Spleen (tissue), 7 donors: ENCODE measurements around the gene PLEKHA5.

Experiments
- POLR2A ChIP-seq, 3 donors: fragments of 450-650 bp; IDR thresholded peaks; one replicate each; pipeline ENCODE4 v1.5.1; 2017; ENCODE audit warnings: antibody characterized with exemption in 3 of 3, mild to moderate bottlenecking in 1 of 3
- POLR2AphosphoS5 ChIP-seq, 3 donors: sonication (generic); formaldehyde crosslinking; IDR thresholded peaks; one replicate each; pipeline ENCODE4 v1.5.1; 2017; ENCODE audit warnings: antibody characterized with exemption in 3 of 3
- TF ChIP-seq, protein P1 (sequence below), 11 experiments: fragments of 200-600 bp in 7 of 11; fragments of 450-650 bp in 4 of 11; sonication (generic) in 4 of 11; IDR thresholded peaks in 8 of 11; conservative IDR thresholded peaks in 3 of 11; 1 replicate in 7 of 11; 2 replicates in 4 of 11; pipeline versions ENCODE4 v1.4.0 to v1.8.0; 2016 to 2021; ENCODE audit warnings: antibody characterized with exemption in 11 of 11, inconsistent platforms in 4 of 11, mild to moderate bottlenecking in 1 of 11
- donor health status: DM: no; HTN: no; CAD: no; lungs with moderate emphysema.
- donor health status: DM: no; HTN: no; CAD: no.
- donor health status: DM: no; HTN: no; CAD: no.

DNA sequence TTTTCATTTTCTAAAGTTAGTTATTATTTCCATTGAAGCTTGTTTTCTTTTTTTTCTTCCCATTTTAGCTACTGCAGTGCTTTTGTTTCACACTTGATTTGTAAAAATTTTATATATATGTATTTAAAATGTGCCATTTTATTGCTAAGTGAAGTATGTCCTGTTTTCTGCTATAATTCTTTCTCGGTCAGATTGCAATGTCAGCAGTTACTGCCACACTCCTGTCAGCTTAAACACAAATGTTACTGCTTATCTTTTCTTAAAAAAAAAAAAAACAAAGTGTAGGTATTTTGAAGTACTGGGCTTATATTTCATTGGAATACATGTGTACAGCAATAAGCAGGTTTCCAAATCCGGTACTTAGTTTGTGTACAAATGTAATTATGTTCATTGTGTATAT lies 246.4 kb downstream of the PLEKHA5 start:
- TF ChIP-seq POLR2A (IDR thresholded peaks at IDR 0.05): no peak
- TF ChIP-seq, protein P1, sequence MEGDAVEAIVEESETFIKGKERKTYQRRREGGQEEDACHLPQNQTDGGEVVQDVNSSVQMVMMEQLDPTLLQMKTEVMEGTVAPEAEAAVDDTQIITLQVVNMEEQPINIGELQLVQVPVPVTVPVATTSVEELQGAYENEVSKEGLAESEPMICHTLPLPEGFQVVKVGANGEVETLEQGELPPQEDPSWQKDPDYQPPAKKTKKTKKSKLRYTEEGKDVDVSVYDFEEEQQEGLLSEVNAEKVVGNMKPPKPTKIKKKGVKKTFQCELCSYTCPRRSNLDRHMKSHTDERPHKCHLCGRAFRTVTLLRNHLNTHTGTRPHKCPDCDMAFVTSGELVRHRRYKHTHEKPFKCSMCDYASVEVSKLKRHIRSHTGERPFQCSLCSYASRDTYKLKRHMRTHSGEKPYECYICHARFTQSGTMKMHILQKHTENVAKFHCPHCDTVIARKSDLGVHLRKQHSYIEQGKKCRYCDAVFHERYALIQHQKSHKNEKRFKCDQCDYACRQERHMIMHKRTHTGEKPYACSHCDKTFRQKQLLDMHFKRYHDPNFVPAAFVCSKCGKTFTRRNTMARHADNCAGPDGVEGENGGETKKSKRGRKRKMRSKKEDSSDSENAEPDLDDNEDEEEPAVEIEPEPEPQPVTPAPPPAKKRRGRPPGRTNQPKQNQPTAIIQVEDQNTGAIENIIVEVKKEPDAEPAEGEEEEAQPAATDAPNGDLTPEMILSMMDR (IDR thresholded peaks at IDR 0.05 in 8 of 11, conservative IDR thresholded peaks at IDR 0.05 in 3 of 11): no peak
- TF ChIP-seq POLR2AphosphoS5 (IDR thresholded peaks at IDR 0.05): no peak
